Measurements from ENCODE around the gene TNS3.

Gene TNS3

GRCh38 chr7:47314248-47314647, 267.7 kb downstream of the TNS3 start:
- peak; percentile 10 for DNase-seq

- DNase-seq = no peak
Observed at GRCh38 chr7:47313564-47313963, 268.3 kb downstream of the TNS3 start.

- DNase-seq = no peak
Observed at GRCh38 chr7:47311891-47312290, 270.0 kb downstream of the TNS3 start.

- DNase-seq = no peak
Observed at GRCh38 chr7:47310020-47310419, 271.9 kb downstream of the TNS3 start.

GRCh38 chr7:47308808-47309207, 273.1 kb downstream of the TNS3 start:
- no peak for DNase-seq

- DNase-seq = no peak
Observed at GRCh38 chr7:47307311-47307710, 274.6 kb downstream of the TNS3 start.

- DNase-seq = no peak
Observed at GRCh38 chr7:47304727-47305719, 276.9 kb downstream of the TNS3 start.

GRCh38 chr7:47303695-47304453, 278.0 kb downstream of the TNS3 start:
- peak; percentile 8 for DNase-seq

GRCh38 chr7:47303014-47303694, 278.8 kb downstream of the TNS3 start:
- no peak for DNase-seq

GRCh38 chr7:47302560-47302959, 279.4 kb downstream of the TNS3 start:
- DNase-seq = no peak

- DNase-seq = no peak
Observed at GRCh38 chr7:47301657-47302295, 280.1 kb downstream of the TNS3 start.

GRCh38 chr7:47301105-47301477, 280.8 kb downstream of the TNS3 start:
- DNase-seq = no peak

- DNase-seq = no peak
Observed at GRCh38 chr7:47300472-47301104, 281.3 kb downstream of the TNS3 start.

- no peak for DNase-seq
Observed at GRCh38 chr7:47299496-47299895, 282.4 kb downstream of the TNS3 start.

- DNase-seq = no peak
Observed at GRCh38 chr7:47298636-47299035, 283.3 kb downstream of the TNS3 start.

- no peak for DNase-seq
Observed at GRCh38 chr7:47297120-47297519, 284.8 kb downstream of the TNS3 start.

GRCh38 chr7:47295606-47296005, 286.3 kb downstream of the TNS3 start:
- DNase-seq = no peak

- DNase-seq = no peak
Observed at GRCh38 chr7:47294556-47295222, 287.2 kb downstream of the TNS3 start.

GRCh38 chr7:47293884-47294555, 287.9 kb downstream of the TNS3 start:
- no peak for DNase-seq

- no peak for DNase-seq
Observed at GRCh38 chr7:47292832-47293309, 289.0 kb downstream of the TNS3 start.

Data from activated CD4-positive, alpha-beta T cell treated with anti-CD3 and anti-CD28 coated beads, Interleukin-2, Interleukin-6, amounts not matched to agents 100 ng/mL and 50 ng/mL, durations not matched to agents 16 hours and 8 hours (primary cell).